ENCODE results near the gene TRPM5.

TRPM5 gene

DNA sequence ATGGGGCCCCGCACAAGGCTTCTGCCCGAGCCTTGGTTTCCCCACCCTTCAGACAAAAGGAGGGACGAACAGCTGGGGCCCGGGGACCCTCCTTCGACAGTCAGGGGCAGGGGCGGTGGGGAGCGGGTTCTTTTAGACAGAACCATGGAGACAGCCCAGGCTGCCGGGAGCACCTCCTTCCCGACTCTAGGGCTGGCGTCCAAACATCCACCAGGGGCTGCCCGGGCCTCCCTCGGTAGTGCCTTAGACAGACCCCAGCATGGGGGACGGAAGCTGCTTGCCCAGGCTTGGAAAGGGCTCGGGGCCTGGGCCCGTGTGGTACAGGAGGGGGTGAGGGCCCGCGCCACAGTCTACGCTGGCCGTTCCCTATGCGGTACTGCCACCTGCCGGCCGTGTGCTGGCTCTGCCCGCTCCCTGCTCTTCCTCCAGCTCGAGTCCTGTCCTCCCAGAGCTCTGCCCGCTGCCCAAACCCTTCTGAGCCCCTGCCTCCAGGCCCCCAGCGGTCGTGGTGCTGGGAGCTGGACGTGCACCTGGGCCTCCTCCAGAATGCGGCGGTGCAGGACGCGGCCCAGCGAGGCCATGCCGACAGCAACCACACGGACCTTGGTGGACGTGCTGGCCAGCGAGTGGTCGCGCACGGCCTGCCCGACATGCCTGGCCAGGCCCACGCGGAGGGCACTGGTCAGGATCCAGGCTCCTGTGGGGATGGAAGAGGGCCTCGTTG lies 23.6 kb downstream of the TRPM5 start:
- Histone ChIP-seq H3K9me3 (replicated peaks; ENCODE audit: insufficient read depth, low read length) (no peaks in the 10 kb centered on the region), H3K27ac (ENCODE audit: low read length) (no peak overlapping the region), H3K27me3 (replicated peaks; ENCODE audit: insufficient read depth, low read length) (peaks cover 85% of the 10 kb centered on the region), H3K4me3 (ENCODE audit: low read length) (no peak overlapping the region), H4K20me1 (ENCODE audit: insufficient read depth, low read length) (no peaks in the 10 kb centered on the region), H3K9ac (ENCODE audit: low read length) (no peak overlapping the region), H3F3A (ENCODE audit: insufficient read depth, low read length) (no peaks in the 10 kb centered on the region), H3K4me2 (ENCODE audit: low read depth, low read length) (peak overlapping the region; percentile 30; the same call in 1 of the 2 replicates), H3K9me2 (replicated peaks; ENCODE audit: insufficient read depth, low read length) (no peaks in the 10 kb centered on the region), H3K36me3 (replicated peaks; ENCODE audit: insufficient read depth, low read length) (no peaks in the 10 kb centered on the region), H3K4me1 (ENCODE audit: low read length) (no peaks in the 10 kb centered on the region), H2AFZ (ENCODE audit: low read length) (peak overlapping the region; percentile 26; the same call in 1 of the 2 replicates), H3K79me2 (ENCODE audit: low read length) (no peaks in the 10 kb centered on the region)
- TF ChIP-seq, protein P1, sequence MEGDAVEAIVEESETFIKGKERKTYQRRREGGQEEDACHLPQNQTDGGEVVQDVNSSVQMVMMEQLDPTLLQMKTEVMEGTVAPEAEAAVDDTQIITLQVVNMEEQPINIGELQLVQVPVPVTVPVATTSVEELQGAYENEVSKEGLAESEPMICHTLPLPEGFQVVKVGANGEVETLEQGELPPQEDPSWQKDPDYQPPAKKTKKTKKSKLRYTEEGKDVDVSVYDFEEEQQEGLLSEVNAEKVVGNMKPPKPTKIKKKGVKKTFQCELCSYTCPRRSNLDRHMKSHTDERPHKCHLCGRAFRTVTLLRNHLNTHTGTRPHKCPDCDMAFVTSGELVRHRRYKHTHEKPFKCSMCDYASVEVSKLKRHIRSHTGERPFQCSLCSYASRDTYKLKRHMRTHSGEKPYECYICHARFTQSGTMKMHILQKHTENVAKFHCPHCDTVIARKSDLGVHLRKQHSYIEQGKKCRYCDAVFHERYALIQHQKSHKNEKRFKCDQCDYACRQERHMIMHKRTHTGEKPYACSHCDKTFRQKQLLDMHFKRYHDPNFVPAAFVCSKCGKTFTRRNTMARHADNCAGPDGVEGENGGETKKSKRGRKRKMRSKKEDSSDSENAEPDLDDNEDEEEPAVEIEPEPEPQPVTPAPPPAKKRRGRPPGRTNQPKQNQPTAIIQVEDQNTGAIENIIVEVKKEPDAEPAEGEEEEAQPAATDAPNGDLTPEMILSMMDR (IDR thresholded peaks at IDR 0.05; ENCODE audit: low read length): peak; percentile 88
- no peak for TF ChIP-seq EZH2 (optimal IDR thresholded peaks at IDR 0.05; ENCODE audit: low read depth, low read length)
- DNase-seq: peak; percentile 67

DNA sequence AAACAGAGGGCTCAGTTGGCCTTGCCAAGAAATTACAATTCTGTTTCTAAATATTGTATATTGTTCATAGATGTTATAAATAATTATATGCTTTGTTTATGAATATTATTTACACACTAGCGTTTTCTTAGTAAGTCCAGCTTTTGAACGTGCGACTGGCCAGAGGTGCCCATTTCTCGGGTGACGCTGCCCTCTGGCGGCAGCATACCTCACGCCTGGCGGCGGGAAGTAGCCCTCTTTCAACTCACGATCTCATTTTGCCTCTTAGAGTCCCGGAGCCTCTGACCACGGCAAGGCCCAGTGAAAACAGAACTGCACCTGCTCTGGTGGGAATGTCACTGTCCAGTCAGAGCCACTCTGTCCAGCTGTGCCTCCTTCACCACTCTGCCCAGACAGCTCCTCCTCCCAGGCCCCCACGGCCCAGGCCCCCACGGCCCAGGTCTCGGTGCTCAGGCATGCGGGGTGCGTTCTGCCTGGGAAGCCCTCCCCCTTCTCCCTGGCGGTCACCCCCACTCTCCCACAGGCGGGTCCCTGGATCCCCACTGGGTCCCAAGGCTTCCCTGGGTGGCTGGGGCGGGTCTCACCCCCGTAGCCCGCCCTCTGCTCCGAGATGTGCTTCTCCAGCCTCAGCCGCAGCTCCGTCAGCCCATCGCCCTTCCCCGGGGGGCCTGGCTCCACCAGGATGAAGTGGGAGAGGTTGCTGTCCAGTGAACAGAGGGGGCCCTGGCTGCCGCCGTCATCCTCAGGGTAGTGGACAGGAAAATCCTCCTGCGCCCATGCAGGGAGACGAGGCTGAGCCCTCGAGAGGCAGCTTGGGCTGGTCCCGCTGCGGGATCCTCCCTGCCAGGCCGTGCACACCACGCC lies 24.4 kb downstream of the TRPM5 start:
- Histone ChIP-seq H3K27me3 (replicated peaks; ENCODE audit: insufficient read depth, low read length) (peaks cover 85% of the 10 kb centered on the region), H4K20me1 (ENCODE audit: insufficient read depth, low read length) (no peaks in the 10 kb centered on the region), H3K4me2 (ENCODE audit: low read depth, low read length) (peak overlapping the region; percentile 30), H3K36me3 (replicated peaks; ENCODE audit: insufficient read depth, low read length) (no peaks in the 10 kb centered on the region), H2AFZ (ENCODE audit: low read length) (peak overlapping the region; percentile 26; the same call in 1 of the 2 replicates), H3K9me2 (replicated peaks; ENCODE audit: insufficient read depth, low read length) (no peaks in the 10 kb centered on the region), H3K9me3 (replicated peaks; ENCODE audit: insufficient read depth, low read length) (no peaks in the 10 kb centered on the region), H3K9ac (ENCODE audit: low read length) (no peak overlapping the region), H3F3A (ENCODE audit: insufficient read depth, low read length) (no peaks in the 10 kb centered on the region), H3K27ac (ENCODE audit: low read length) (no peak overlapping the region), H3K4me3 (ENCODE audit: low read length) (0 out of 2 replicates have a peak overlapping the region, but pooled peaks have one; percentile 15), H3K4me1 (ENCODE audit: low read length) (no peaks in the 10 kb centered on the region), H3K79me2 (ENCODE audit: low read length) (no peaks in the 10 kb centered on the region)
- TF ChIP-seq EZH2phosphoT487 (IDR thresholded peaks at IDR 0.05; ENCODE audit: low read length): no peak
- no peak for TF ChIP-seq EZH2 (optimal IDR thresholded peaks at IDR 0.05; ENCODE audit: low read depth, low read length)
- TF ChIP-seq, protein P1 (IDR thresholded peaks at IDR 0.05; ENCODE audit: low read length): peak; percentile 73
- peak; percentile 66 for DNase-seq

DNA sequence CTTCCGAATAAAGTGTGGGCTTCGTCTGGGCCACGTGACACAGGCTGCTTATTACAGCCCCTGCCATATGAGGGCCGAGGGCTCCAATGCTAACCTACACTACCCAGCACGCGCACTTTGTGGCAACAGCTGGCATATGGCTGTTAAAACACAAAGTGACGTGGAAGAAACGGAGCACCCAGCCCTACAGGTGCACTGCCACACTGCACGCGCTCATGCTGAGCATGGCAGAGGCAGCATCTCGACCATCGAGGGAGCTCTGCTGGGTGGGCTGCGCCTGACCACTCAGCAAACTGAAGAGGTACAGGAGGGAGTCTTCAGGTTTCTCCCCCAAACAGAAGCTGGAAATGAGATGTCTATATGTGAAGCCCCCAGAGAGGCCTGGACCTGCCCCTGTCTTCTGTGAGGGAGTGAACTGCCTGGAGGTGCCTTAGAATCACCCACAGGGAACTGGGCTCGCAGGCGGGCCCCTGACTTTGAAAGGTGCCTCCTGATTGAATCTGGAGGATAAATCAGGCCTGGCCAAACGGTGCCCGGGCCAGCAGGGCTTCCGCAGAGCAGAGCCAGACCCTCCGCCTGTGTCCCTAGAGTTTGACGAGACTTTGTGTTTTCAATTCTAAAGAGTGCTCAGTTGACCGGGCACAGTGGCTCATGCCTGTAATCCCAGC lies 25.5 kb downstream of the TRPM5 start:
- Histone ChIP-seq H3K9me2 (replicated peaks; ENCODE audit: insufficient read depth, low read length) (no peaks in the 10 kb centered on the region), H4K20me1 (ENCODE audit: insufficient read depth, low read length) (no peaks in the 10 kb centered on the region), H2AFZ (ENCODE audit: low read length) (no peak overlapping the region), H3K36me3 (replicated peaks; ENCODE audit: insufficient read depth, low read length) (no peaks in the 10 kb centered on the region), H3K9me3 (replicated peaks; ENCODE audit: insufficient read depth, low read length) (no peaks in the 10 kb centered on the region), H3K79me2 (ENCODE audit: low read length) (no peaks in the 10 kb centered on the region), H3K4me1 (ENCODE audit: low read length) (no peaks in the 10 kb centered on the region), H3K4me2 (ENCODE audit: low read depth, low read length) (no peak overlapping the region), H3K27me3 (replicated peaks; ENCODE audit: insufficient read depth, low read length) (peaks cover 84% of the 10 kb centered on the region), H3F3A (ENCODE audit: insufficient read depth, low read length) (no peaks in the 10 kb centered on the region), H3K9ac (ENCODE audit: low read length) (no peak overlapping the region), H3K27ac (ENCODE audit: low read length) (no peak overlapping the region), H3K4me3 (ENCODE audit: low read length) (no peak overlapping the region)
- TF ChIP-seq EZH2phosphoT487 (IDR thresholded peaks at IDR 0.05; ENCODE audit: low read length): no peak
- TF ChIP-seq, protein P1 (IDR thresholded peaks at IDR 0.05; ENCODE audit: low read length): no peak
- TF ChIP-seq EZH2 (optimal IDR thresholded peaks at IDR 0.05; ENCODE audit: low read depth, low read length): no peak
- no peak for DNase-seq

Measured in MM.1S (cell line).